Measurements from ENCODE around the gene UROS. TPM values are rescaled to one million over a fixed set of nuclear protein-coding genes. Genes with fewer than 3 reads are reported as not detected.

The UROS gene
- total RNA-seq, 1 experiment from 2014 or later = 78.8 TPM

- Histone ChIP-seq H3K9me3 (no peaks in the 10 kb centered on the region), H3K27me3 (no peaks in the 10 kb centered on the region), H3K4me3 (no peak overlapping the region), H3K36me3 (no peaks in the 10 kb centered on the region)
- no peak for DNase-seq
Measured at GRCh38 chr10:125779403-125780327, 43.4 kb downstream of the UROS start.

- no peak for DNase-seq
- Histone ChIP-seq H3K9me3 (no peaks in the 10 kb centered on the region), H3K4me3 (no peak overlapping the region), H3K36me3 (no peaks in the 10 kb centered on the region), H3K27me3 (no peaks in the 10 kb centered on the region)
Measured at GRCh38 chr10:125778556-125778955, 44.5 kb downstream of the UROS start.

GRCh38 chr10:125777806-125778205 lies 45.3 kb downstream of the UROS start:
- DNase-seq = no peak
- Histone ChIP-seq H3K27me3 (no peaks in the 10 kb centered on the region), H3K9me3 (no peaks in the 10 kb centered on the region), H3K4me3 (no peak overlapping the region), H3K36me3 (no peaks in the 10 kb centered on the region)

GRCh38 chr10:125775491-125776106 lies 47.5 kb downstream of the UROS start, which contains the start of gene MMP21:
MMP21 (minus strand) TSS chr10:125775821; CDS start chr10:125775821, 0 bp downstream.
- Histone ChIP-seq H3K36me3 (no peaks in the 10 kb centered on the region), H3K4me3 (no peak within 1 kb of the TSS), H3K9me3 (no peaks in the 10 kb centered on the region), H3K27me3 (no peaks in the 10 kb centered on the region)
- DNase-seq = no peak

- no peaks in the 10 kb centered on the region for H3K36me3 ChIP-seq
- no peaks in the 10 kb centered on the region for H3K9me3 ChIP-seq
- no peak for DNase-seq
- H3K27me3 ChIP-seq = no peaks in the 10 kb centered on the region
- H3K4me3 ChIP-seq = no peak overlapping the region
Measured at GRCh38 chr10:125774581-125775191, 48.4 kb downstream of the UROS start.

- H3K9me3 ChIP-seq = no peaks in the 10 kb centered on the region
- H3K4me3 ChIP-seq = no peak overlapping the region
- no peaks in the 10 kb centered on the region for H3K27me3 ChIP-seq
- no peaks in the 10 kb centered on the region for H3K36me3 ChIP-seq
- no peak for DNase-seq
Measured at GRCh38 chr10:125773687-125774543, 49.1 kb downstream of the UROS start.

- H3K27me3 ChIP-seq = no peaks in the 10 kb centered on the region
- H3K36me3 ChIP-seq = no peaks in the 10 kb centered on the region
- H3K9me3 ChIP-seq = no peaks in the 10 kb centered on the region
- no peak overlapping the region for H3K4me3 ChIP-seq
- DNase-seq = no peak
Measured at GRCh38 chr10:125772864-125773180, 50.2 kb downstream of the UROS start.

GRCh38 chr10:125772112-125772863 lies 50.8 kb downstream of the UROS start:
- no peaks in the 10 kb centered on the region; the same call in 1 of the 2 replicates for H3K36me3 ChIP-seq
- no peaks in the 10 kb centered on the region for H3K27me3 ChIP-seq
- H3K9me3 ChIP-seq = no peaks in the 10 kb centered on the region
- H3K4me3 ChIP-seq = no peak overlapping the region
- no peak for DNase-seq

GRCh38 chr10:125770844-125771243 lies 52.2 kb downstream of the UROS start:
- DNase-seq = no peak
- Histone ChIP-seq H3K36me3 (peaks cover 3% of the 10 kb centered on the region; the same call in 1 of the 2 replicates), H3K27me3 (no peaks in the 10 kb centered on the region), H3K4me3 (no peak overlapping the region), H3K9me3 (no peaks in the 10 kb centered on the region)

- DNase-seq = no peak
- Histone ChIP-seq H3K9me3 (no peaks in the 10 kb centered on the region), H3K27me3 (no peaks in the 10 kb centered on the region), H3K4me3 (no peak overlapping the region), H3K36me3 (peaks cover 19% of the 10 kb centered on the region)
Measured at GRCh38 chr10:125769175-125769574, 53.9 kb downstream of the UROS start.

GRCh38 chr10:125768219-125768855 lies 54.7 kb downstream of the UROS start:
- H3K9me3 ChIP-seq = no peaks in the 10 kb centered on the region
- H3K36me3 ChIP-seq = peaks cover 27% of the 10 kb centered on the region
- no peak for DNase-seq
- no peaks in the 10 kb centered on the region for H3K27me3 ChIP-seq
- no peak overlapping the region for H3K4me3 ChIP-seq

GRCh38 chr10:125766511-125766910 lies 56.5 kb downstream of the UROS start:
- Histone ChIP-seq H3K27me3 (no peaks in the 10 kb centered on the region), H3K36me3 (peaks cover 36% of the 10 kb centered on the region), H3K4me3 (no peak overlapping the region), H3K9me3 (no peaks in the 10 kb centered on the region)
- no peak for DNase-seq

GRCh38 chr10:125765835-125766234 lies 57.2 kb downstream of the UROS start:
- no peaks in the 10 kb centered on the region for H3K27me3 ChIP-seq
- H3K9me3 ChIP-seq = no peaks in the 10 kb centered on the region
- DNase-seq = no peak
- H3K36me3 ChIP-seq = peaks cover 41% of the 10 kb centered on the region
- H3K4me3 ChIP-seq = no peak overlapping the region

- no peaks in the 10 kb centered on the region for H3K27me3 ChIP-seq
- no peak for DNase-seq
- H3K36me3 ChIP-seq = peaks cover 63% of the 10 kb centered on the region
Measured at GRCh38 chr10:125762692-125763648, 60.1 kb downstream of the UROS start.

GRCh38 chr10:125761961-125762360 lies 61.1 kb downstream of the UROS start:
- H3K27me3 ChIP-seq = no peaks in the 10 kb centered on the region
- no peak overlapping the region for H3K4me3 ChIP-seq
- H3K9me3 ChIP-seq = no peaks in the 10 kb centered on the region
- DNase-seq = no peak
- H3K36me3 ChIP-seq = peaks cover 74% of the 10 kb centered on the region

More at GRCh38 chr10:125762692-125763648, 60.1 kb downstream of the UROS start:
- Histone ChIP-seq H3K4me3 (no peak overlapping the region), H3K9me3 (no peaks in the 10 kb centered on the region)
